Tibial artery (tissue), 4 donors: ENCODE data around the gene TIGD4.
A peak's percentile ranks its signal among the peaks of the same experiment; 100 is the strongest.

Source experiments
- DNase-seq, 2 donors: peaks; one replicate each; pipeline ENCODE4 v3.0.0-alpha.2; 2019
- H3K27ac ChIP-seq, 2 donors: fragments of 200-600 bp; sonication (generic) in 1 of 2; 1 replicate in 1 of 2; 2 replicates in 1 of 2; pipeline ENCODE4 v1.5.1; 2018 to 2019; ENCODE audit warnings: mild to moderate bottlenecking in 1 of 2
- H3K27me3 ChIP-seq, 2 donors: fragments of 200-600 bp; sonication (generic) in 1 of 2; one replicate each; pipeline versions ENCODE4 v1.5.1 to v1.6.0; 2016 to 2019
- H3K36me3 ChIP-seq, 3 donors: fragments of 200-600 bp; sonication (generic) in 2 of 3; one replicate each; pipeline ENCODE4 v1.5.1; 2016 to 2019; ENCODE audit warnings: mild to moderate bottlenecking in 2 of 3
- H3K4me1 ChIP-seq, 4 donors: fragments of 200-600 bp; sonication (generic) in 2 of 4; 1 replicate in 3 of 4; 2 replicates in 1 of 4; pipeline ENCODE4 v1.5.1; 2016 to 2019
- H3K4me3 ChIP-seq, 2 donors: fragments of 200-600 bp; sonication (generic) in 1 of 2; 1 replicate in 1 of 2; 2 replicates in 1 of 2; pipeline ENCODE4 v1.5.1; 2018 to 2019; ENCODE audit warnings: mild to moderate bottlenecking in 2 of 2
- H3K9me3 ChIP-seq, 3 donors: fragments of 200-600 bp; sonication (generic) in 1 of 3; one replicate each; pipeline ENCODE4 v1.5.1; 2016 to 2019
- CTCF ChIP-seq, 2 experiments: fragments of 200-600 bp in 1 of 2; fragments of 450-650 bp in 1 of 2; IDR thresholded peaks; one replicate each; pipeline ENCODE4 v1.5.1; 2017 to 2019; ENCODE audit warnings: antibody characterized with exemption in 2 of 2, mild to moderate bottlenecking in 1 of 2, moderate library complexity in 1 of 2
- intact Hi-C: fragments of 100-400 bp; cut with DNase I; formaldehyde crosslinking; loops from one replicate; pipeline ENCODE4 v1.15.0; 2023; ENCODE audit warnings: low total_unique reads

The TIGD4 gene

GRCh38 chr4:152779513-152780266 is at the start of gene TIGD4, which contains the start of gene ARFIP1:
Gene TIGD4 (minus strand): TSS chr4:152779730. CDS start chr4:152771004, 8,726 bp downstream.
Gene ARFIP1 (plus strand): TSS chr4:152779954. CDS start chr4:152829634, 49,680 bp downstream.
- TF ChIP-seq CTCF (IDR thresholded peaks at IDR 0.05): no peak
- intact Hi-C loops: loop anchor here (5.0 kb wide), 1 partner anchor 247 kb away; no protein-coding TSS in a partner anchor

DNA sequence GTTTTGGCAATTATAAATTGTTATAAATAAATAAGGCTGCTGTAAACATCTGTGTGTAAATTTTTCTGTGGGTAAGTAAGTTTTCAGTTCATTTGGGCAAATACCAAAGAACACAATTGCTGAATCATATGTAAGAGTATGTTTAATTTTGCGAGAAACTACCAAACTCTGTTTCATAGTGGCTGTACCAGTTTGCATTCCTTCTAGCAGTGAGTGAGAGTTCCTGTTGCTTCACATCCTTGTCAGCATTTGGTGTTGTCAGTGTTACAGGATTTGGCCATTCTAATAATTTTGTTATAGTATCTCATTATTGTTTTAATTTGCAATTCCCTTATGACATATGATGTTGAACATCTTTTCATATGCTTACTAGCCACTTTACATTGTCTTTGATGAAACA is 48.6 kb upstream of the TIGD4 start:
- Histone ChIP-seq H3K27me3 (no peaks in the 10 kb centered on the region), H3K27ac (no peak overlapping the region), H3K36me3 (peaks cover 9 to 13% (median 11%) of the 10 kb centered on the region in 3 donors), H3K9me3 (peaks cover 0 to 14% (median 5%) of the 10 kb centered on the region in 3 donors), H3K4me1 (no peaks in the 10 kb centered on the region), H3K4me3 (no peak overlapping the region)
- no peak for TF ChIP-seq CTCF (IDR thresholded peaks at IDR 0.05)
- intact Hi-C loops: no loop called here
- no peak for DNase-seq

More at GRCh38 chr4:152779513-152780266, at the start of gene TIGD4, which contains the start of gene ARFIP1:
- Histone ChIP-seq H3K27me3 (no peaks in the 10 kb centered on the region), H3K4me3 (peak within 1 kb of the TSS; percentile 65 to 79), H3K27ac (peak within 1 kb of the TSS; percentile 89 to 96), H3K9me3 (no peaks in the 10 kb centered on the region), H3K4me1 (peaks cover 0 to 46% (median 10%) of the 10 kb centered on the region in 4 donors), H3K36me3 (no peaks in the 10 kb centered on the region)
- DNase-seq: peak; percentile 97 to 99

DNA sequence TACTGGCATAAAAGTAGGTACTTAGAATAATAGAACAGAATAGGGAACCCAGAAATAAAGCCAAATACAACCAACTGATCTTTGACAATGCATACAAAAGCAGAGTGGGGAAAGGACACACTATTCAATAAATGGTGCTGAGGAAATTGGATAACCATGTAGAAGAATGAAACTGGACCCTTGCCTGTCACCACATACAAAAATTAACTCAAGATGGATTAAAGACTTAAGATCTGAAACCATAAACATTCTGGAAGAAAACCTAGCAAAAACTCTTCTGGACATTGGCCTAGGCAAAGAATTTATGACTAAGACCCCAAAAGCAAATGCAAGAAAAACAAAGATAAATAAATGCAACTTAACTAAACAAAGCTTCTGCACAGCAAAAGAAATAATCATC is 45.8 kb upstream of the TIGD4 start:
- no peak for TF ChIP-seq CTCF (IDR thresholded peaks at IDR 0.05)
- DNase-seq: no peak

GRCh38 chr4:152824561-152824960 is 45.0 kb upstream of the TIGD4 start:
- H3K4me3 ChIP-seq: no peak overlapping the region
- H3K4me1 ChIP-seq: no peaks in the 10 kb centered on the region
- TF ChIP-seq CTCF (IDR thresholded peaks at IDR 0.05): no peak
- H3K27me3 ChIP-seq: no peaks in the 10 kb centered on the region
- intact Hi-C loops: no loop called here
- H3K9me3 ChIP-seq: peaks cover 0 to 14% (median 5%) of the 10 kb centered on the region in 3 donors
- H3K27ac ChIP-seq: no peak overlapping the region
- H3K36me3 ChIP-seq: peaks cover 0 to 10% (median 5%) of the 10 kb centered on the region in 3 donors
- DNase-seq: no peak

More for the DNA sequence above, 45.8 kb upstream of the TIGD4 start:
- H3K9me3 ChIP-seq: peaks cover 0 to 14% (median 5%) of the 10 kb centered on the region in 3 donors
- no peaks in the 10 kb centered on the region for H3K4me1 ChIP-seq
- no peak overlapping the region for H3K4me3 ChIP-seq
- peaks cover 0 to 5% (median 3%) of the 10 kb centered on the region in 3 donors for H3K36me3 ChIP-seq
- H3K27ac ChIP-seq: no peak overlapping the region
- H3K27me3 ChIP-seq: no peaks in the 10 kb centered on the region
- intact Hi-C loops: no loop called here

GRCh38 chr4:152822323-152822722 is 42.8 kb upstream of the TIGD4 start:
- Histone ChIP-seq H3K9me3 (peaks cover 0 to 6% (median 0%) of the 10 kb centered on the region in 3 donors), H3K4me3 (no peak overlapping the region), H3K27me3 (no peaks in the 10 kb centered on the region), H3K36me3 (peaks cover 0 to 21% (median 5%) of the 10 kb centered on the region in 3 donors), H3K4me1 (peaks cover 0 to 9% (median 4%) of the 10 kb centered on the region in 4 donors), H3K27ac (no peak overlapping the region)
- DNase-seq: no peak
- intact Hi-C loops: no loop called here
- no peak for TF ChIP-seq CTCF (IDR thresholded peaks at IDR 0.05)
